ENCODE results near the gene ELAVL2.

The ELAVL2 gene

GRCh38 chr9:23821375-23822181 lies 4.5 kb downstream of the ELAVL2 start (continued):
- no peak for TF ChIP-seq CREB5 (CRISPR knock-in tag; IDR thresholded peaks at IDR 0.05; ENCODE audit: low read depth)
- TF ChIP-seq ZNF565 (CRISPR knock-in tag; conservative IDR thresholded peaks at IDR 0.05; ENCODE audit: low read depth) = no peak
- no peak for TF ChIP-seq CSDC2 (CRISPR knock-in tag; IDR thresholded peaks at IDR 0.05)
- TF ChIP-seq ZC3H10 (CRISPR knock-in tag; IDR thresholded peaks at IDR 0.05) = no peak
- TF ChIP-seq ISL1 (CRISPR knock-in tag; IDR thresholded peaks at IDR 0.05) = no peak
- TF ChIP-seq, protein P1, sequence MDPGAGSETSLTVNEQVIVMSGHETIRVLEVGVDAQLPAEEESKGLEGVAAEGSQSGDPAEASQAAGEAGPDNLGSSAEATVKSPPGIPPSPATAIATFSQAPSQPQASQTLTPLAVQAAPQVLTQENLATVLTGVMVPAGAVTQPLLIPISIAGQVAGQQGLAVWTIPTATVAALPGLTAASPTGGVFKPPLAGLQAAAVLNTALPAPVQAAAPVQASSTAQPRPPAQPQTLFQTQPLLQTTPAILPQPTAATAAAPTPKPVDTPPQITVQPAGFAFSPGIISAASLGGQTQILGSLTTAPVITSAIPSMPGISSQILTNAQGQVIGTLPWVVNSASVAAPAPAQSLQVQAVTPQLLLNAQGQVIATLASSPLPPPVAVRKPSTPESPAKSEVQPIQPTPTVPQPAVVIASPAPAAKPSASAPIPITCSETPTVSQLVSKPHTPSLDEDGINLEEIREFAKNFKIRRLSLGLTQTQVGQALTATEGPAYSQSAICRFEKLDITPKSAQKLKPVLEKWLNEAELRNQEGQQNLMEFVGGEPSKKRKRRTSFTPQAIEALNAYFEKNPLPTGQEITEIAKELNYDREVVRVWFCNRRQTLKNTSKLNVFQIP (CRISPR knock-in tag; IDR thresholded peaks at IDR 0.05; ENCODE audit: borderline replicate concordance, low read depth) = no peak
- no peak for TF ChIP-seq ESRRG (CRISPR knock-in tag; IDR thresholded peaks at IDR 0.05)
- TF ChIP-seq ZNF70 (CRISPR knock-in tag; IDR thresholded peaks at IDR 0.05) = no peak
- TF ChIP-seq PPARA (CRISPR knock-in tag; IDR thresholded peaks at IDR 0.05; ENCODE audit: borderline replicate concordance) = no peak
- TF ChIP-seq ZFP3 (CRISPR knock-in tag; IDR thresholded peaks at IDR 0.05) = no peak

GRCh38 chr9:23820451-23821374 lies 5.3 kb downstream of the ELAVL2 start:
- ATAC-seq = no peak
- TF ChIP-seq ESRRG (CRISPR knock-in tag; IDR thresholded peaks at IDR 0.05) = no peak
- no peak for TF ChIP-seq CREB5 (CRISPR knock-in tag; IDR thresholded peaks at IDR 0.05; ENCODE audit: low read depth)
- TF ChIP-seq PPARA (CRISPR knock-in tag; IDR thresholded peaks at IDR 0.05; ENCODE audit: borderline replicate concordance) = no peak
- TF ChIP-seq ZFP30 (CRISPR knock-in tag; IDR thresholded peaks at IDR 0.05) = no peak
- no peak for TF ChIP-seq BACH2 (CRISPR knock-in tag; IDR thresholded peaks at IDR 0.05; ENCODE audit: borderline replicate concordance)
- no peak for TF ChIP-seq RARB (CRISPR knock-in tag; IDR thresholded peaks at IDR 0.05)
- TF ChIP-seq OSR1 (CRISPR knock-in tag; IDR thresholded peaks at IDR 0.05) = no peak
- TF ChIP-seq, protein P1 (CRISPR knock-in tag; IDR thresholded peaks at IDR 0.05; ENCODE audit: borderline replicate concordance, low read depth) = no peak
- TF ChIP-seq TCF4 (CRISPR knock-in tag; IDR thresholded peaks at IDR 0.05; ENCODE audit: borderline replicate concordance) = no peak
- no peak for TF ChIP-seq TOX (CRISPR knock-in tag; IDR thresholded peaks at IDR 0.05; ENCODE audit: borderline replicate concordance)
- no peak for TF ChIP-seq SNAI2 (CRISPR knock-in tag; IDR thresholded peaks at IDR 0.05)
- TF ChIP-seq GLIS3 (CRISPR knock-in tag; IDR thresholded peaks at IDR 0.05) = no peak
- TF ChIP-seq ZNF70 (CRISPR knock-in tag; IDR thresholded peaks at IDR 0.05) = no peak

- no peak for ATAC-seq
- TF ChIP-seq OSR1 (CRISPR knock-in tag; IDR thresholded peaks at IDR 0.05) = no peak
- TF ChIP-seq TSHZ2 (CRISPR knock-in tag; IDR thresholded peaks at IDR 0.05) = no peak
- TF ChIP-seq ZNF70 (CRISPR knock-in tag; IDR thresholded peaks at IDR 0.05) = no peak
- TF ChIP-seq CSDC2 (CRISPR knock-in tag; IDR thresholded peaks at IDR 0.05) = no peak
- no peak for TF ChIP-seq TCF4 (CRISPR knock-in tag; IDR thresholded peaks at IDR 0.05; ENCODE audit: borderline replicate concordance)
- TF ChIP-seq ZFP30 (CRISPR knock-in tag; IDR thresholded peaks at IDR 0.05) = no peak
- no peak for TF ChIP-seq PATZ1 (CRISPR knock-in tag; IDR thresholded peaks at IDR 0.05; ENCODE audit: borderline replicate concordance)
- TF ChIP-seq ARNTL (CRISPR knock-in tag; IDR thresholded peaks at IDR 0.05; ENCODE audit: borderline replicate concordance, low read depth) = no peak
- TF ChIP-seq, protein P1 (CRISPR knock-in tag; IDR thresholded peaks at IDR 0.05; ENCODE audit: borderline replicate concordance, low read depth) = no peak
- no peak for TF ChIP-seq ZNF8 (CRISPR knock-in tag; IDR thresholded peaks at IDR 0.05)
- no peak for TF ChIP-seq BACH2 (CRISPR knock-in tag; IDR thresholded peaks at IDR 0.05; ENCODE audit: borderline replicate concordance)
- no peak for TF ChIP-seq TOX (CRISPR knock-in tag; IDR thresholded peaks at IDR 0.05; ENCODE audit: borderline replicate concordance)
- TF ChIP-seq ZNF565 (CRISPR knock-in tag; conservative IDR thresholded peaks at IDR 0.05; ENCODE audit: low read depth) = no peak
These were observed 6.6 kb downstream of the ELAVL2 start for GRCh38 chr9:23819403-23819802.
